ENCODE data around the gene MINK1.

DNA sequence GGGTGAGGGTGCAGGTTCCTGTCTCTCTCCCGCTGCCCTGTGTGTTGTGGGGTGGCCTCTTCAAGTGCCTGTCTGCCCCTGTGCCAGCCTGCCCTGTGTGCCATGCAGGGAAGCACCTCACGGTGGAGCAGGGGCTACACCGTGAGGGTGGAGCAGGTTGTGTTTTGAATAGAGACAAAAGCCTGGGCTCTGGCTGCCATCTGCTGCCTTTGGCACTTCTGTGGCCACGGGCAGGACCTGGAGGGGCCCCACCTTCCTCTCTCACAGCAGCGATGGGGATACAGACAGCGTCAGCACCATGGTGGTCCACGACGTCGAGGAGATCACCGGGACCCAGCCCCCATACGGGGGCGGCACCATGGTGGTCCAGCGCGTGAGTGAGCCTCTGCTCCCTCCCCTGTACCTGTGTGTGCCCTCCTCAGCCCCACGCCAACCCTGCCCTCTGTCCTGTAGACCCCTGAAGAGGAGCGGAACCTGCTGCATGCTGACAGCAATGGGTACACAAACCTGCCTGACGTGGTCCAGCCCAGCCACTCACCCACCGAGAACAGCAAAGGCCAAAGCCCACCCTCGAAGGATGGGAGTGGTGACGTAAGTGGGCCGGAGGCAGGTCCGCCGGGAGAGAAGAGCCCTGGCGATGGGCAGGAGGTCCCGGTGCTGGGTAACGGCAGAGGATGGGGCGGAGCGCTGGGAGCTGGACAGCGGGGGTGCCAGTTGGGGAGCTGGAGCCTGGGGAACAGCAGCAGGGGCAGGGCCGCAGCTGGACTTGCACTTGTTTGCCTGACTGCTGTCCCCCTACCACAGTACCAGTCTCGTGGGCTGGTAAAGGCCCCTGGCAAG lies 60.8 kb downstream of the MINK1 start:
- no peak for TF ChIP-seq CTCF (IDR thresholded peaks at IDR 0.05)
- no peak for TF ChIP-seq EP300 (IDR thresholded peaks at IDR 0.05)
